ENCODE data around the gene NUP54.

The NUP54 gene

GRCh38 chr4:76141241-76141640 is 7.0 kb downstream of the NUP54 start:
- no peak for DNase-seq

- DNase-seq = no peak
These were observed 20.4 kb downstream of the NUP54 start for GRCh38 chr4:76127754-76128153.

- DNase-seq = no peak
These were observed 22.4 kb downstream of the NUP54 start for GRCh38 chr4:76125816-76126215.

GRCh38 chr4:76120199-76120598 is 28.0 kb downstream of the NUP54 start:
- no peak for DNase-seq

- no peak for DNase-seq
These were observed 30.7 kb downstream of the NUP54 start for GRCh38 chr4:76117536-76117935.

GRCh38 chr4:76116821-76117220 is 31.4 kb downstream of the NUP54 start:
- DNase-seq = no peak

GRCh38 chr4:76108467-76109181 is 39.6 kb downstream of the NUP54 start:
- no peak for DNase-seq

GRCh38 chr4:76106442-76106841 is 41.8 kb downstream of the NUP54 start:
- DNase-seq = no peak

- DNase-seq = no peak
These were observed 42.5 kb downstream of the NUP54 start for GRCh38 chr4:76105652-76106051.

GRCh38 chr4:76096076-76096475 is 52.1 kb downstream of the NUP54 start:
- no peak for DNase-seq

- DNase-seq = no peak
These were observed 52.6 kb downstream of the NUP54 start for GRCh38 chr4:76095568-76095967.

GRCh38 chr4:76091052-76091451 is 57.1 kb downstream of the NUP54 start:
- no peak for DNase-seq

- DNase-seq = no peak
These were observed 57.9 kb downstream of the NUP54 start for GRCh38 chr4:76090241-76090691.

GRCh38 chr4:76088719-76089118 is 59.5 kb downstream of the NUP54 start:
- DNase-seq = no peak

- no peak for DNase-seq
These were observed 61.0 kb downstream of the NUP54 start for GRCh38 chr4:76087007-76087769.

- DNase-seq = no peak
These were observed 63.7 kb downstream of the NUP54 start for GRCh38 chr4:76084542-76084941.

GRCh38 chr4:76083386-76083988 is 64.7 kb downstream of the NUP54 start:
- DNase-seq = no peak

- DNase-seq = no peak
These were observed 70.1 kb downstream of the NUP54 start for GRCh38 chr4:76078033-76078613.

- no peak for DNase-seq
These were observed 73.1 kb downstream of the NUP54 start for GRCh38 chr4:76074993-76075600.

GRCh38 chr4:76074468-76074867 is 73.7 kb downstream of the NUP54 start, which contains the start of gene ART3:
Gene ART3, plus strand, starts transcription at chr4:76074709. Its CDS starts 1,181 bp downstream, at chr4:76075890.
- no peak for DNase-seq

GRCh38 chr4:76072760-76073159 is 75.4 kb downstream of the NUP54 start:
- no peak for DNase-seq

GRCh38 chr4:76067652-76068286 is 80.4 kb downstream of the NUP54 start:
- DNase-seq = peak; percentile 65

GRCh38 chr4:76066546-76066945 is 81.7 kb downstream of the NUP54 start:
- DNase-seq = no peak
